Aorta (tissue), 5 donors: ENCODE data around the gene HNMT. TPM values are rescaled to one million over a fixed set of nuclear protein-coding genes. Genes with fewer than 3 reads are reported as not detected.
"Not testable (repeated sequence)": the region's sequence is repeated elsewhere in the genome, so short reads cannot be mapped to it uniquely, and the experiment has no call there.

ENCODE experiments used
- ATAC-seq: fragments of 200-7000 bp; cut with Tn5 transposase; one replicate; pipeline ENCODE4 v1.9.1; 2022; ENCODE audit warnings: moderate library complexity; ENCODE audit not compliant: low FRiP score
- DNase-seq, 2 donors: peaks; one replicate each; pipeline ENCODE4 v3.0.0-alpha.2; 2020
- H3K27ac ChIP-seq, 2 donors: one replicate each; pipeline ENCODE4 v1.5.1; 2013; ENCODE audit warnings: low read length in 2 of 2, mild to moderate bottlenecking in 2 of 2, moderate library complexity in 2 of 2, control low read depth in 1 of 2, inconsistent platforms in 1 of 2, low read depth in 1 of 2
- H3K27me3 ChIP-seq, 2 donors: one replicate each; pipeline ENCODE4 v1.6.1; 2013; ENCODE audit warnings: control low read depth in 1 of 2, low read length in 1 of 2, mild to moderate bottlenecking in 1 of 2, moderate library complexity in 1 of 2; ENCODE audit not compliant: insufficient read depth in 2 of 2, control insufficient read depth in 1 of 2
- H3K36me3 ChIP-seq, 2 donors: one replicate each; pipeline ENCODE4 v1.6.1; 2013; ENCODE audit warnings: control low read depth in 1 of 2, low read length in 1 of 2, mild to moderate bottlenecking in 1 of 2; ENCODE audit not compliant: insufficient read depth in 2 of 2, control insufficient read depth in 1 of 2
- H3K4me1 ChIP-seq, 2 donors: one replicate each; pipeline ENCODE4 v1.6.1; 2013; ENCODE audit warnings: low read length in 2 of 2, control low read depth in 1 of 2, mild to moderate bottlenecking in 1 of 2, moderate library complexity in 1 of 2; ENCODE audit not compliant: insufficient read depth in 2 of 2, control insufficient read depth in 1 of 2
- H3K4me3 ChIP-seq, 2 donors: one replicate each; pipeline ENCODE4 v1.5.1; 2013; ENCODE audit warnings: low read length in 2 of 2, control low read depth in 1 of 2, mild to moderate bottlenecking in 1 of 2
- H3K9me3 ChIP-seq: one replicate; pipeline ENCODE4 v1.6.1; 2013; ENCODE audit warnings: mild to moderate bottlenecking, low read length; ENCODE audit not compliant: control insufficient read depth
- WGBS, 2 donors: extraction: QIAGEN DNeasy Blood & Tissue Kit; methylation state at CpG; one replicate each; pipeline ENCODE4 v1.1.7; 2013; 5-methylcytosine and 5-hydroxymethylcytosine counted together
- intact Hi-C, 2 donors: fragments of 100-400 bp; cut with DNase I; formaldehyde crosslinking; loops; one replicate each; pipeline versions ENCODE4 v1.14.2 to v1.15.0; 2022
- long read RNA-seq, 2 donors: library from polyadenylated mRNA; unstranded; transcript quantifications; one replicate each; pipeline ENCODE4 v2.0.0, GENCODE V29; 2020 to 2021
- polyA plus RNA-seq, 2 donors: library from polyadenylated mRNA; stranded (reverse); fragments of 200-250 nt; gene quantifications; one replicate each; pipeline ENCODE4 v1.2.3, GENCODE V29; 2013
- total RNA-seq, 2 donors: library from RNA; stranded (reverse); fragmentation: NEBNext Ultra II Directional; extraction: Animal tissue kit (Norgen Biotek cat#: 25700); gene quantifications; one replicate each; pipeline ENCODE4 v1.2.1, GENCODE V29; 2021
- donor health status: healthy with polysubstance abuse.
- donor health status: Bipolar disorder and iron deficiency.
- donor health status: DM: no; HTN: no; CAD: no.
- donor health status: DM: no; HTN: no; CAD: no.
- donor health status: DM: yes; HTN: yes; CAD: no.

The HNMT gene
- 10 to 100 TPM; 35.8 to 82.8 TPM for total RNA-seq
- polyA plus RNA-seq, result 100 to 1,000 TPM in 1 of 2 donors, 10 to 100 TPM in 1; 65.5 to 102 TPM
- long read RNA-seq, donor 1, transcript HNMT-202 (6 exons, 3,295 nt), result major isoform, 39 of 45 reads
- long read RNA-seq, donor 1, partial matches to known transcripts, result 0 of 45 reads
- long read RNA-seq, donor 1, other reads (novel, unspliced or antisense), result 4 of 45 reads
- long read RNA-seq, donor 2, transcript HNMT-202 (6 exons, 3,295 nt), result major isoform, 13 of 26 reads
- long read RNA-seq, donor 2, partial matches to known transcripts, result 1 of 26 reads
- long read RNA-seq, donor 2, other reads (novel, unspliced or antisense), result 12 of 26 reads

- WGBS, 2 donors, result 0 to 1% methylated on average over 15 of the region's 15 CpGs
- no peaks in the 10 kb centered on the region for H3K36me3 ChIP-seq
- ATAC-seq (peak; percentile 77), DNase-seq (peak in 1 of 2 donors; percentile 55)
- intact Hi-C loops, result loop anchor here (10.0 kb wide), 3 partner anchors 271 to 531 kb away; no protein-coding TSS in a partner anchor
- peak within 1 kb of the TSS; percentile 20 to 90 for H3K4me3 ChIP-seq
- H3K27me3 ChIP-seq, result no peaks in the 10 kb centered on the region
- H3K9me3 ChIP-seq, result no peaks in the 10 kb centered on the region
- H3K27ac ChIP-seq, result peak within 1 kb of the TSS; percentile 60 to 83
- peaks cover 0 to 2% of the 10 kb centered on the region in 2 donors for H3K4me1 ChIP-seq
Observed at GRCh38 chr2:137964066-137964858, at the start of gene HNMT. TSS of gene HNMT (plus strand) at chr2:137964473. CDS start at chr2:137964492, 19 bp downstream.

- H3K4me3 ChIP-seq, result no peak overlapping the region
- no peaks in the 10 kb centered on the region for H3K9me3 ChIP-seq
- no peaks in the 10 kb centered on the region for H3K4me1 ChIP-seq
- no peaks in the 10 kb centered on the region for H3K27me3 ChIP-seq
- 92 to 93% methylated on average over 2 of the region's 2 CpGs for WGBS, 2 donors
- no peak overlapping the region for H3K27ac ChIP-seq
- intact Hi-C loops, result no loop called here
- no peaks in the 10 kb centered on the region for H3K36me3 ChIP-seq
- ATAC-seq (no peak), DNase-seq (no peak)
Observed at GRCh38 chr2:137921105-137921880, 43.0 kb upstream of the HNMT start.

- H3K27me3 ChIP-seq, ATAC-seq, H3K9me3 ChIP-seq, intact Hi-C loops, DNase-seq, H3K27ac ChIP-seq, H3K4me1 ChIP-seq, H3K4me3 ChIP-seq, H3K36me3 ChIP-seq: not testable (repeated sequence)
Observed at GRCh38 chr2:137922171-137922570, 42.1 kb upstream of the HNMT start.

GRCh38 chr2:137924019-137924418 is 40.3 kb upstream of the HNMT start:
- 27 to 41% methylated on average over 1 of the region's 1 CpG for WGBS, 2 donors

GRCh38 chr2:137925599-137925998 is 38.7 kb upstream of the HNMT start:
- ATAC-seq (no peak), DNase-seq (no peak)
- intact Hi-C loops, result no loop called here
- Histone ChIP-seq H3K27ac (no peak overlapping the region), H3K4me3 (no peak overlapping the region), H3K9me3 (no peaks in the 10 kb centered on the region), H3K36me3 (no peaks in the 10 kb centered on the region), H3K27me3 (no peaks in the 10 kb centered on the region), H3K4me1 (no peaks in the 10 kb centered on the region)
- 90 to 91% methylated on average over 2 of the region's 2 CpGs for WGBS, 2 donors

More at GRCh38 chr2:137924019-137924418, 40.3 kb upstream of the HNMT start:
- Histone ChIP-seq H3K27me3 (no peaks in the 10 kb centered on the region), H3K36me3 (no peaks in the 10 kb centered on the region), H3K4me3 (no peak overlapping the region), H3K4me1 (no peaks in the 10 kb centered on the region), H3K9me3 (no peaks in the 10 kb centered on the region), H3K27ac (no peak overlapping the region)
- no peak for ATAC-seq
- DNase-seq, result no peak
- intact Hi-C loops, result no loop called here

- Histone ChIP-seq H3K4me3 (no peak overlapping the region), H3K27me3 (no peaks in the 10 kb centered on the region), H3K9me3 (no peaks in the 10 kb centered on the region), H3K36me3 (no peaks in the 10 kb centered on the region), H3K4me1 (no peaks in the 10 kb centered on the region), H3K27ac (no peak overlapping the region)
- 88 to 89% methylated on average over 4 of the region's 4 CpGs for WGBS, 2 donors
- intact Hi-C loops, result no loop called here
- ATAC-seq (no peak), DNase-seq (no peak)
Observed at GRCh38 chr2:137927846-137928245, 36.4 kb upstream of the HNMT start.

GRCh38 chr2:137928547-137929518 is 35.4 kb upstream of the HNMT start:
- Histone ChIP-seq H3K27me3 (no peaks in the 10 kb centered on the region), H3K36me3 (no peaks in the 10 kb centered on the region), H3K9me3 (no peaks in the 10 kb centered on the region), H3K4me3 (no peak overlapping the region), H3K4me1 (no peaks in the 10 kb centered on the region), H3K27ac (no peak overlapping the region)
- ATAC-seq, result no peak
- 56 to 64% methylated on average over 4 of the region's 4 CpGs for WGBS, 2 donors
- intact Hi-C loops, result no loop called here
- no peak for DNase-seq

GRCh38 chr2:137929519-137929916 is 34.8 kb upstream of the HNMT start:
- intact Hi-C loops, result no loop called here
- DNase-seq (no peak), ATAC-seq (no peak)
- Histone ChIP-seq H3K4me3 (no peak overlapping the region), H3K4me1 (no peaks in the 10 kb centered on the region), H3K27ac (no peak overlapping the region), H3K9me3 (no peaks in the 10 kb centered on the region), H3K27me3 (no peaks in the 10 kb centered on the region), H3K36me3 (no peaks in the 10 kb centered on the region)
- WGBS, 2 donors, result 63 to 80% methylated on average over 2 of the region's 2 CpGs
